Omental fat pad (tissue), 4 donors: ENCODE measurements around the gene NDRG3. TPM values are rescaled to one million over a fixed set of nuclear protein-coding genes. Genes with fewer than 3 reads are reported as not detected.

Source experiments
- ATAC-seq: fragments of 150-250 bp; one replicate; pipeline ENCODE4 v1.9.1; 2016; ENCODE audit warnings: mild to moderate bottlenecking, moderate library complexity; ENCODE audit not compliant: low FRiP score
- DNase-seq: peaks from one replicate; pipeline ENCODE4 v3.0.0-alpha.2; 2019; ENCODE audit warnings: low spot score
- total RNA-seq, 4 donors: library from RNA; depleted of rRNA; stranded (reverse); fragments of >200 nt; gene quantifications; one replicate each; pipeline ENCODE4 v1.1.0, GENCODE V29; 2016
- TF ChIP-seq, protein P1 (sequence below), 3 donors: fragments of 450-650 bp; IDR thresholded peaks; one replicate each; pipeline ENCODE4 v1.5.1; 2016 to 2017; ENCODE audit warnings: antibody characterized with exemption in 3 of 3, mild to moderate bottlenecking in 3 of 3, moderate library complexity in 2 of 3

Gene NDRG3
- total RNA-seq, 4 donors from 2014 or later = 9.5 to 16.4 (median 14.3) TPM

DNA sequence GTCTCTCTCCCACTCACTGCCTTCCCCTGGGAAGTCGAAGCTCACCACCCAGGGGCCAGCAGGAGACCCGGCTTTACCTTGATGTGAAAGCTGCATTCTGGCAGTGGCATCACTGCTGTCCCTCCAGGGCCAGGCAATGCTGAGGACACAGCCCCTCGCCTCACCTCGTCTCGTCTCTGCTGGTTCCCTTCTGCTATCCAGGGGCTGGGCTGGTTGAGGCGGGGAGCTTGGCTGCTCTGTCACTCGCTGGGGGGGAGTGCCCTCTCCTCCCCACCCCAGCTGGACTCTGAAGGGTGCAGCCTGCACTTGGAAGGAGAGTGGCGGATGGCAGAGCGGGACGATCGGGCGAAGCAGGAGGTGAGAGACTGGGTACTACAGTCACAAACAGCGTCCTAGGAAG, 40.4 kb upstream of the NDRG3 start:
- TF ChIP-seq, protein P1, sequence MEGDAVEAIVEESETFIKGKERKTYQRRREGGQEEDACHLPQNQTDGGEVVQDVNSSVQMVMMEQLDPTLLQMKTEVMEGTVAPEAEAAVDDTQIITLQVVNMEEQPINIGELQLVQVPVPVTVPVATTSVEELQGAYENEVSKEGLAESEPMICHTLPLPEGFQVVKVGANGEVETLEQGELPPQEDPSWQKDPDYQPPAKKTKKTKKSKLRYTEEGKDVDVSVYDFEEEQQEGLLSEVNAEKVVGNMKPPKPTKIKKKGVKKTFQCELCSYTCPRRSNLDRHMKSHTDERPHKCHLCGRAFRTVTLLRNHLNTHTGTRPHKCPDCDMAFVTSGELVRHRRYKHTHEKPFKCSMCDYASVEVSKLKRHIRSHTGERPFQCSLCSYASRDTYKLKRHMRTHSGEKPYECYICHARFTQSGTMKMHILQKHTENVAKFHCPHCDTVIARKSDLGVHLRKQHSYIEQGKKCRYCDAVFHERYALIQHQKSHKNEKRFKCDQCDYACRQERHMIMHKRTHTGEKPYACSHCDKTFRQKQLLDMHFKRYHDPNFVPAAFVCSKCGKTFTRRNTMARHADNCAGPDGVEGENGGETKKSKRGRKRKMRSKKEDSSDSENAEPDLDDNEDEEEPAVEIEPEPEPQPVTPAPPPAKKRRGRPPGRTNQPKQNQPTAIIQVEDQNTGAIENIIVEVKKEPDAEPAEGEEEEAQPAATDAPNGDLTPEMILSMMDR (IDR thresholded peaks at IDR 0.05) = no peak
- no peak for ATAC-seq
- no peak for DNase-seq

DNA sequence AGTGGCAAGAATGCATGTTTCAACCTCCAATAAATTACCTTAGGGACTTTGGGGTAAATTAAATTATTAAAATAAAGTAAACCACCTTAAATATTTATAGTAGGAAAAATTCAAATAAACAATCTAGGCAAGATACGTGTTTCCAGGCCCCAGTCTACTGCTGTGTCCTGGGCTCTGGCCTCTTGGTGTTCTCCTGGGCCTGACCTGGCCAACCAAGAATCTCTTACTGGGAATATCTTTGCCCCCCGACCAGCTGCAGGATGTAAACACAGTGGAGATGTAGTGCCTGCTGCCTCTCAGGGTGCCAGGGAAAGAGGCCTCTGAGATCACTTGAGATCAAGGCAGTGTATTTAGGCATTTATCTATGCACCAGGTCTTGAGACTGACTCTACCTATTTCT, 39.4 kb upstream of the NDRG3 start:
- DNase-seq = no peak
- TF ChIP-seq, protein P1 (IDR thresholded peaks at IDR 0.05) = no peak
- no peak for ATAC-seq

DNA sequence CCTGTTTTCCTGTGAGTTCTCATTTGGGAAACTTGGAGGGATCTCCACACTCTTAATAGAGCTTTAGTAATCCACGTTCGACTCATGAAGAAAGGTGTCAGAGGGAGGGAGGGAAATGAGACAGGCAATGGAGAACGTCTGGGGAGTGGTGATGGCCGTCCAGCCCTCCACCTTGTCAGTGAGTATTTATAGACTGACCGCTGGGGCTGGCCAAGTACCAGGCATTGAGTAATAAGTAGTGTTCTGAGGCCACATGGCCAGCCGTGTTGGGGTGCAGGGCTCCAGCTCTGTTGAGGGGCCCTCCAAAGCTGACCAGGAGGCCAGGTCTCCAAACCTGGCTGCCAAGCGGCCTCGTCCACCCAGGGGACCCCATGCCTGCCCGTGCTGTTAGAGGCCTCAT, 39.0 kb upstream of the NDRG3 start:
- ATAC-seq = no peak
- DNase-seq = no peak
- TF ChIP-seq, protein P1 (IDR thresholded peaks at IDR 0.05) = no peak

DNA sequence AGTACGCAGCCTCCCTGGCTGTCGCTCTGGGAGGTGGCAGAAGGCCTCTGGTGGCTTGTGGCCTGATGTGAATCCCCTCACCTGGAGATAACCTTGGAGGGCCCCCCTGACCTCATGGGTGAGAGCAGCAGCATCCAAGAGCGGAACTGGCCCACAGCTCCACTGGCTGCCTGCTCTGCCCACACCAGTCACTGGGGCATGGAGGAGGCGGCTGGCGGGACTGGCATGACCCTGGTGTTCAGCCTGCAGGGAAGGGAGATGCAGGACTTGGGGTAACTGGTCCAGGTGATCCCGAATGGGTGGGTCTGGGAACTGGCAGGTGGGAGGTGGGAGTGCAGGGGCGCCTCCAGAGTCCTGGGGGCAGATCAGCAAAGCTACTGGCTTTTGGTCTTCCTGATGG, 38.2 kb upstream of the NDRG3 start:
- DNase-seq (no peak), ATAC-seq (no peak)
- TF ChIP-seq, protein P1 (IDR thresholded peaks at IDR 0.05) = no peak

DNA sequence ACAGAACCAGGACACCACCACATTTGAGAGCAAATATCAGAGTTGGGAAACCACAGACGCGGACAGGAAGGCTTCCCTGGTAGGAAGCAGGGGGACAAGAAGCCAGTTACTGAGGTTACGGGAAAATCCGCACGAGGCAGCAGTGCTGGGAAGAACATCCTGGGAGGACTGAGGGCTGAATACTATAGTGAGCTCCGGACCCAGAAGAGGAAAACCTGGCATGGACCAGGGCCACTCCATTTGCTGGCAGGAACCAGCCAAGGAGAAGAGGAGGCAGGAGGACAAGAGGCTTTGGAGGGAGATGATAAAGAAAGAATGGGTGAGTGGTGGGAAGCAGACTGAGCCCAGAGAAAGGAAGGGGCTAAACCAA, 33.8 kb upstream of the NDRG3 start:
- no peak for DNase-seq
- no peak for ATAC-seq
- TF ChIP-seq, protein P1 (IDR thresholded peaks at IDR 0.05) = no peak

DNA sequence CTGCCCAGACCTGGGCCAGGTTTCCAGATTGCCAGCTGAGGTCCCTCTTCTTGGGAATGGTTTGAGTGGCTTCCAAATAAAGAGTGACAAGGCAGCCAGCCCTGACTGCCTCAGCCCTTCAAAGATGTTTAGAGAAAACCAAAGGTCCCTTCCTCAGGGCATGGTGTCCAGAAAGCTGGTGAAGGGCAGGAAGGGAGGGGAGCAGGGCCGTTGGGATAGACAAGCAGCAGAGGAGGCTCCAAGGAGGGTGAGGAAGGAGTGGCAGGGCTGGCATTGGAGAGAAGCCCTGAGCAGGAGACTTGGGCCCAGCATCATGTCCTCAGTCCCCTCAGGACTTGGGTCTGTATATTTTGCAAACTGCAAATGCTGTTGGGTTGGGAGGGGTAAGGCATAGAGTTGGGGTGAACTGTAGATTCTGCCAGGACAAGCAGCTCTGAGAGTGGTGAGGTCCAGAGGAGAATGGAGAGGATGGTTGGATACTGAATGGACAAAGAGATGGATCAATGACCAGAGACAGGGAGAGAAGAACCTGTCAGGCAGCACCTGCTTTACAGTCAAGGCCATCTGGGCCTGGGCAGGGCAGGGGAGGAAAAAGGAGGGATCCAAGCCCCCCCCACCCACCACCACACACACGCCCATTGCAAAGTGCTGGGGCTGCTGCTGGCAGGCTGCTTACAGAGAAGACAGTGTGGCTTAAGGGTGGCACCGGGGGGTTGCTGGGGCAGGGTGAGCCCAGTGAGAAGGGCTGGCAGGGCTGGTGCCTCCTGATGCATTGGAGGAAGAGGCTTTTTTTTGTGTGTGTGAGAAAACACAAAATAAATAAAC, 33.2 kb upstream of the NDRG3 start:
- TF ChIP-seq, protein P1 (IDR thresholded peaks at IDR 0.05) = no peak
- no peak for DNase-seq

DNA sequence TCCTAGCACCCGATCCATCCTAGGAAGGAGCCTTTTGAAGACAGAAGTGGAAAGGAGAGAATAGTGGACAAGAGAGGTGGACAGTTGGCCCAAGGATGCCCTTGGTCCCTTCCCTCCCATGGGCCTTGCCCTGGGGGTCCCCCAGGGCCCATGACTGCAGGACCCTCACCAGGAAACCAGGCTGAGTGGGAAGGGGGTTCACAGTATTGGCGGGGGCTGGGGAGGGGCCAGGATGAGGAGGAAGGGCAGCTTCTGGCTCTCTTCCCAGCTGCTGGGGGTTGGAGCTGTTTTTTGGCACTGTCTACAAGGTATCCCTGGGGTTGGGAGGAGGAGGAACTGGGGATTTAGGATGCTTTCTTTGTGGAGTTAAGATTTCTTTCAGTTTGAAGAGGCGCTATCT, 31.7 kb upstream of the NDRG3 start:
- ATAC-seq = no peak
- TF ChIP-seq, protein P1 (IDR thresholded peaks at IDR 0.05) = no peak
- no peak for DNase-seq

More for the DNA sequence above, 33.2 kb upstream of the NDRG3 start:
- no peak for ATAC-seq
